ENCODE measurements around the gene TPM2.

TPM2 gene

DNA sequence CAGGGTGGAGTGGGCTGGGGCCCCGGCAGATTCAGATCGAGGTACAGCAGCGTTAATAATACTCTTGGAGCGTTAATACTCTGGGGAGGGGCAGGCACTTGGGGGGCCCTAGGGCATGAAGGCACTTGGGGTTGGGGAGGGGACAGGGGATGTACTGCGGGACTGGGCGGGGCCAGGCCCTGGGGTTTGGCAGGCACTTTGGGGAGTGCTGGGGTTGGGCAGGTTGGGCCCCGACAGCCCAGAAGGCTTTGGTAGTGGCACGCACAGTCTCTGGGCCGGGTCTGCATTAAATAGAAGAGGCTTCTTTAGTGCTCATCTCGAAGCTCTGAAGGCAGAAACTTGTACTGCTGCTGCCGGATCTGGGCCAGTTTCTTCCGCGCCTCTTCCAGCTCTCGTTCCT lies 7.8 kb upstream of the TPM2 start:
- in situ Hi-C loops (cut with MboI; ENCODE audit: low sequenced_read_pairs), result no loop called here

DNA sequence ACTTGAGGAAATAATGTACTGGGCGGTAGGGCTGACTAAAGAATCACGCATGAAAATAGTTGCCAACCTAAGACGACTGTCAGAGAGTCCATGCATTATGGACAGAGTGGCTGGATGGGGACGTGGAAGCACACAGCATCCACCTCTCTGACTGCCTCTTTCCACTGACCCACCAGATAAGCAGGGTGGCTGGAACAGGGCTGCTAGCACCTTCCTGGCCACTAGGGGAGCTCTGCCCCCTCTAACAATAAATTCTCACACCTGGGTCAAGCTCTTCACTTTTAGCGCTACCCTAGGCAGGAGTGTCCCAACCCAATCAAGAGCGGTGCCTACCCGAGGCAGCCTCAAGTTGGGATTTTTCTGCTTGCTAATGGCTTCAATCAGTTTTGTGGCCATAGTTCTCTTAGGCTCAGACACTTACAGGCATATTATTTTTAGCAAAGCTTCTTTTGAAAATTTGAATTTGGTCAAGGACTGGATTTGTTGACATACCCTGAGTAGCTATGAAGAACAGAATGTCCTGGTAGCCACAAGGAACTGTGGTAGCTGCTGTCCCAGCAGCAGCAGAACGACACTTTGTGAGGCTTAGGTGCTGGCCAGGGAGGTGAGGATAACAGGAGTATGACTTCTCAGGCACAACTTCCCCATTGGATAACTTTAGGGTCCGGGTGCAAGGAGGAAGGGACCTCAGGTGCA lies 6.9 kb upstream of the TPM2 start:
- in situ Hi-C loops (cut with MboI; ENCODE audit: low sequenced_read_pairs), result no loop called here

DNA sequence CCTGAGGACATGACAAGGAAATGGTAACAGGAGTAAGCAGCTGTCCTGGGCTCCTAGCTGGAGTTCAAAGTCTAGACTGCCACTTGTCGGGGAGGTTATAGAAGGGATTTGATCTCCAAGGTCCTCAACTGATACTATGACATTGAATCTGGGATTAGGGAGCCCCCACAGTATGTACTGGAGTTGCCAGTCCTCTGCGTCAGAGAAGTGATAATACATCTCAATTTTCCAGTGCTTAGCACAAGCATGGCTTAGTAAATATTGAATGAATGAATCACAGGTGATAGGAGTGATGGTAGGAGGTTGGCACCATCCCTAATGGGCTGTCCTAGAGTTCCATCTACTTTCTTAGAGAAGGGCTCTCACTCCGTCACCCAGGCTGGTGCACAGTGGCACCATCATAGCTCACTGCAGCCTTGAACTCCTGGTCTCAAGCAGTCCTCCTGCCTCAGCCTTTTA lies 6.2 kb upstream of the TPM2 start:
- in situ Hi-C loops (cut with MboI; ENCODE audit: low sequenced_read_pairs), result no loop called here

DNA sequence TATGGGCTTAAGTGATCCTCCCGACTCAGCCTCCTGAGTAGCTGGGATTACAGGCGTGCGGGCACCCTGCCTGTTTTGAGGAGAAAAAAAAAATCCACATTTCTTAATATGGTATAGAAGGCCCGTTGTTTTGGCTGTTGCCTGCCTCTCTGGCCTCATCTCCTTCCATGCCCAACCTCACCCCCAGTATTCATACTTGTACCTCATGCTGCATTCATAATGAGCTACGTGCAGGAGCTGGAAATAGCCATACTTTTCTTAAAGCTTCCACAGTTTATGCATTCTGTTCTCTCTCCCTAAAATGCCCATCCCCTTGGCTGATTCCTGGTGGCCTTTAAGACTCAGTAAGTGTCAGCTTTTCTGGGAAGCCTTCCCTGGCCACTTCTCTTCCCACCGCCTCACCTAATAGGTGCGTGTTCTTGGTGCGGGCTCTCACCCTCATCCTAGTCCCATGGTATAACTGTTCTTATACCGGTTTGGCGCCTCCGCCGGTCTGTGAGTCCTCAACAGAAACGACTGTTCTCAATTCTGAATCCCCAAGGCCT lies 2.1 kb upstream of the TPM2 start:
- in situ Hi-C loops (cut with MboI; ENCODE audit: low sequenced_read_pairs), result no loop called here

GRCh38 chr9:35691334-35691650 lies 1.6 kb upstream of the TPM2 start:
- in situ Hi-C loops (cut with MboI; ENCODE audit: low sequenced_read_pairs), result no loop called here

- in situ Hi-C loops (cut with MboI; ENCODE audit: low sequenced_read_pairs), result no loop called here
Measured at GRCh38 chr9:35690614-35691333, 1.0 kb upstream of the TPM2 start.

DNA sequence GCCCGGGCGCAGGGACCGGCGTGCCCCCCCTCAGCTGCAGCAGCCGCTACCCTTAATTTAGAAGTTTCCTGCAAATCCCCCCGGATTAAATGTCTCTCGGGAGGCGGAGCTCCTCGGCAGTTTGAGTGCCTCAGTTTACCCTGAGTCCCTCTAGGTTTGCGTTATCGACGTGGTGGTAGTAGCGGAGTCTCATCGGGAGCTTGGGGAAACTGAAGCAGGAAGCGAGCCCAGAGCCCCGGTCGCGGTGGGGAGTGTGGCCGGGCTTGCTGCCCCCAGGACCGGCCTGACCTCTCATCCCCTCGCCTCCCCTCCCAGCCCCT lies 529 bp upstream of the TPM2 start:
- in situ Hi-C loops (cut with MboI; ENCODE audit: low sequenced_read_pairs), result no loop called here

- in situ Hi-C loops (cut with MboI; ENCODE audit: low sequenced_read_pairs), result no loop called here
Measured at GRCh38 chr9:35688558-35689541, 875 bp downstream of the TPM2 start.

DNA sequence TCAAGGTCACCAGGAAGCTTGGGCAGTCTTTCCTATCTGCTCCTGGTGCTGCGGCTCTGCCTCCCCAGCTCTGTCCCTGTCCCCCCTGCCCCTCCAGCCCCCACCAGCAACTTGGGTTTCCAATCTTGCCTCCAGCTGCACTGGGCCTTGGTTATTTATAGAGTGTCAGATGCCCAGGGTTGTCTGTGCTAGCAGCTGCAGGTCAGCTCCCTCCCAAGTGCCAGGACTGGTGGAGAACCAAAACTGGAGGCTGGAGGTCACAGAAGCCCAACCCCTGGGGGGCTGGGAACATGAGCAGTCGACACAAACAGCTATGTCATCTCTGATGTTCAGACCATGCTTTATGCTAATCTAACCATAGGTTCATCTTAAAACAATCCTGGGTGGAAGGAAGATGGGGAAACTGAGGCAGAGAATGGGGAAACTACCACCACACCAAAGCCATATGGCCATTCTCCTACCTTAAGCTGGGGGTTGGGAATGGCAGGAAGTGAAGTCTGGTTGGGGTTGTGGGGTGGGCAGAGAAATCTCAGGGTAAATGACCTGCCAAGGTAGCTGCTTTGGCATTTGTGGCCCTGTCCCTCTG lies 1.7 kb downstream of the TPM2 start:
- in situ Hi-C loops (cut with MboI; ENCODE audit: low sequenced_read_pairs), result no loop called here

DNA sequence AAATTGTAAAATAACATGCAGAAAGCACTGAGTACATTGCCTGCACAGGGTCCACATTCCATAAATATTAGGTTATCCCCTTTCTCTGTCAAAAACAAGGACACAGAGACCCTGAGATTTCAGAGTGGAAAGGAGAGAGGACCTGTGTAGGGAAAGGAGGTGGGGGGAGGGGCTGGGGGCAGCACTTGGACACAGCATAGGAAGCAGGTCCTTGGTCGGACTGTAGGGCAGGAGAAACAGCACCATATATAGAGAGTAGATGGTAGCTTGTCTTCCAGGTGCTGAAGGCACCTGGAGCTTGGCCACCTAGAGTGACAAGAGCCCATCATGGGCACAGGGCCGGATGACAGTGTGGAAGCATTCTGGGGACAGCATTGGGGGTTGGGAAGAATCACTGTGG lies 2.4 kb downstream of the TPM2 start:
- in situ Hi-C loops (cut with MboI; ENCODE audit: low sequenced_read_pairs), result no loop called here

- in situ Hi-C loops (cut with MboI; ENCODE audit: low sequenced_read_pairs), result no loop called here
Measured at GRCh38 chr9:35686222-35687203, 3.2 kb downstream of the TPM2 start.

DNA sequence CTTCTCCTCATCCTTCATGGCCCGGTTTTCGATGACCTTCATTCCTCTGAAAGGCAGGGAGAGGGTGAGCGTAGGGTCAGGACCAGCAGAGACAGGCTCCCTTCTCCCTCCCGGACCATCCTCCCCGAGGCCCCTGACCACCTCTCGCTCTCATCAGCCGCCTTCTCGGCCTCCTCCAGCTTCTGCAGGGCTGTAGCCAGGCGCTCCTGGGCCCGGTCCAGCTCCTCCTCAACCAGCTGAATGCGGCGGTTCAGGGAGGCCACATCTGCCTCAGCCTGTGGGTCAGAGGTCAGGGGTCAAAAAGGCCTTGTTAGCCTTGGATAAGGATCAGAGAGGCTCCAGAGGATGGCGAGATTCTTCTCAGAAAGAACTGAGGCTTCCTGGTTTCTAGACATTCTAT lies 4.2 kb downstream of the TPM2 start:
- in situ Hi-C loops (cut with MboI; ENCODE audit: low sequenced_read_pairs), result no loop called here

GRCh38 chr9:35684921-35685320 lies 4.8 kb downstream of the TPM2 start:
- in situ Hi-C loops (cut with MboI; ENCODE audit: low sequenced_read_pairs), result no loop called here

- in situ Hi-C loops (cut with MboI; ENCODE audit: low sequenced_read_pairs), result no loop called here
Measured at GRCh38 chr9:35683323-35683722, 6.4 kb downstream of the TPM2 start.

DNA sequence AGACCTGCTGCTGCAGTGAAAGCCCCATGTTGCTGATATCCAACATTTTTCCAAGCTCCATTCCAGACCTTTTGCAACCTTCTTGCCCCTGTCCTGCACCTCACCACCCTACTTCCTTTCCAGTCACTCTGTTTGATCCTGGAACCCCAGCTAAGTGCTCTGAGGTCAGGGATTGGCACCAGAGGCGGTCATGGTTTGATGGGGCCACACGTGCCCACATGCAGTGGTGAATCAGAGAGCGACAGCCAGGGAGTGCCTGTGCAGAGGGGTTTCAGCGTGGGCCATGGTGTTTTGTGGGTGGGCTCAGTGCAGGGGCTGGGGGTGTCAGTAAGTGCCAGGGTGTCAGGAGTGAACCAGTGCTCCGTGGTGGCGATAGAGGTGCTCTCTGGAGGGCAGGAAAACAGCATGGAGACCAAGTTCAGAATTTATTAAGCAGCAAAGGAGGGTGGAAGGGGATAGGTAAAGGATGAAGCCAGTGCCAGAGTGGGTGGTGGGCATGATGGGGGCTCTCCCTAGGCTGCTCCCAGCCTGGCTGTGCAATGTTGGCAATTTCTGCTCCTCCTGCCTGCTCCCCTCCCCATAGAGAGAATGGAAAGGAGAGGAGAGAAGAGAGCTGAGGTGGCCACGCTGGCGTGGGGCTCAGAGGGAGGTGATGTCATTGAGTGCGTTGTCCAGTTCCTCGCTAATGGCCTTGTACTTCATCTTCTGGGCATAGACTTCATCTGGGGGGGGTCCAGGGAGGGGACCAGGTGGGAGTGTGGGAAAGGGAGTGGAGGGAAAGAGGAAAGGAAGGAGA lies 7.0 kb downstream of the TPM2 start:
- in situ Hi-C loops (cut with MboI; ENCODE audit: low sequenced_read_pairs), result no loop called here

GRCh38 chr9:35682051-35682450 lies 7.7 kb downstream of the TPM2 start:
- in situ Hi-C loops (cut with MboI; ENCODE audit: low sequenced_read_pairs), result no loop called here

- in situ Hi-C loops (cut with MboI; ENCODE audit: low sequenced_read_pairs), result no loop called here
Measured at GRCh38 chr9:35681341-35682002, 8.3 kb downstream of the TPM2 start.

DNA sequence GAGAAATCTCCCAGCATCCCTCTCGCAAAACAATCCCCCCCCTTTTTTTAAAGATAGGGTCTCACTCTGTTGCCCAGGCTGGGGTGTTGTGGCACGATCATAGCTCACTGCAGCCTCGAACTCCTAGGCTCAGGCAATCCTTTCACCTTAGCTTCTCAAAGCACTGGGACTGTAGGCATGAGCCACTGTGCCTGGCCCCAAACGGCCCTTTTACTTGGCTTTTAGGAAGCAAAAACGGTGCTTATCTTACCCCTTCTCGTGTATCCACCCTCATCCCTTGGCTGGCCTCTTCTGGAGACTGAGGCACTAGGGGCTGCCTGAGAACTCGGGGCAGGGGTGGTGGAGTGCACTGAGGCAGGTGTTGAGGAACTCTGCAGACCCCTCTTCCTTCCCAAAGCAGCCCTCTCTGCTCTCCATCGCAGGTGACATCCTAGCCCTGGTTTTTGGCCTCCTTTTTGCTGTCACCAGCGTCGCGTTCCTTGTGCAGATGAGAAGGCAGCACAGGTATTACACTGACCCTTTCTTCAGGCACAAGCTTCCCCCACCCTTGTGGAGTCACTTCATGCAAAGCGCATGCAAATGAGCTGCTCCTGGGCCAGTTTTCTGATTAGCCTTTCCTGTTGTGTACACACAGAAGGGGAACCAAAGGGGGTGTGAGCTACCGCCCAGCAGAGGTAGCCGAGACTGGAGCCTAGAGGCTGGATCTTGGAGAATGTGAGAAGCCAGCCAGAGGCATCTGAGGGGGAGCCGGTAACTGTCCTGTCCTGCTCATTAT lies 9.2 kb downstream of the TPM2 start:
- in situ Hi-C loops (cut with MboI; ENCODE audit: low sequenced_read_pairs), result no loop called here
